KMS-11 (cell line): Measurements from ENCODE around the gene CLBA1.

ENCODE experiments used
- H2AFZ ChIP-seq: fragments of 200-600 bp; sonication (generic); 2 replicates; pipeline ENCODE4 v1.6.1; 2016; ENCODE audit warnings: antibody characterized with exemption, mixed run types, low read depth
- H3K27ac ChIP-seq: fragments of 200-600 bp; sonication (generic); 2 replicates; pipeline ENCODE4 v1.6.1; 2016; ENCODE audit warnings: mild to moderate bottlenecking, mixed run types
- H3K27me3 ChIP-seq: fragments of 200-600 bp; sonication (generic); 2 replicates; pipeline ENCODE4 v1.6.1; 2017; ENCODE audit warnings: mild to moderate bottlenecking, low read depth, mixed run types, moderate library complexity; ENCODE audit not compliant: insufficient read depth
- H3K36me3 ChIP-seq: fragments of 200-600 bp; sonication (generic); 2 replicates; pipeline ENCODE4 v1.6.1; 2017; ENCODE audit warnings: mild to moderate bottlenecking, mixed run types; ENCODE audit not compliant: insufficient read depth
- H3K4me1 ChIP-seq: fragments of 200-600 bp; sonication (generic); 2 replicates; pipeline ENCODE4 v1.6.1; 2016; ENCODE audit warnings: mild to moderate bottlenecking, low read depth, mixed run types; ENCODE audit not compliant: poor library complexity, severe bottlenecking
- H3K4me2 ChIP-seq: fragments of 200-600 bp; sonication (generic); 2 replicates; pipeline ENCODE4 v1.7.0; 2016; ENCODE audit warnings: mild to moderate bottlenecking, mixed run types
- H3K4me3 ChIP-seq: fragments of 200-600 bp; sonication (generic); IDR thresholded peaks from 2 replicates; pipeline ENCODE4 v1.6.1; 2017; ENCODE audit warnings: low read depth, low read length, mixed read lengths; ENCODE audit not compliant: insufficient read depth
- H3K79me2 ChIP-seq: fragments of 200-600 bp; sonication (generic); 2 replicates; pipeline ENCODE4 v1.6.1; 2016; ENCODE audit warnings: low read depth, mixed run types; ENCODE audit not compliant: insufficient read depth
- H3K9ac ChIP-seq: fragments of 200-600 bp; sonication (generic); 2 replicates; pipeline ENCODE4 v1.6.1; 2016; ENCODE audit warnings: mild to moderate bottlenecking, mixed run types
- H4K20me1 ChIP-seq: fragments of 200-600 bp; sonication (generic); 2 replicates; pipeline ENCODE4 v1.6.1; 2016; ENCODE audit warnings: mild to moderate bottlenecking, mixed run types; ENCODE audit not compliant: insufficient read depth
- TF ChIP-seq, protein P1 (sequence below): fragments of 200-600 bp; sonication (generic); conservative IDR thresholded peaks from 2 replicates; pipeline ENCODE4 v1.6.1; 2017; ENCODE audit warnings: low read depth, mild to moderate bottlenecking, antibody characterized with exemption, low read length, moderate library complexity, mixed read lengths

CLBA1 gene

DNA sequence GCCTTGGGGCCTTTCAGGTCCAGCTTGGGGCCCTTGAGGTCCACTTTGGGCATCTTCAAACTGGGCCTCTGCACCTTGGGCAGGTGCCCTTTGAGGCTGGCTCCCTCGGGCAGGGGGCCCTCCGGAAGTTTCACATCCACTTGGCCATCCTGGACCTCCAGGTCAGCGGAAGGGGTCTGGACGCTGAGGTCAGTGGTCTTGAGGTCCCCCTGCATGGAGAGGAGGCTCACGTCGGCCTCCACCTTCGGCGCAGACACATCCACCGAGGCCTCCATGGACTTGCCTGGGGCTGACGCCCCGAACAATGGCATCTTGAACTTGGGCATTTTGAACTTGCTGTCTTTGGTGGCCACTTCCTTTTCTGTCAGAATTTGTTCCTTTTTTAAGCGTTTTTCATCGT lies 32.5 kb upstream of the CLBA1 start:
- no peaks in the 10 kb centered on the region for H4K20me1 ChIP-seq
- TF ChIP-seq, protein P1, sequence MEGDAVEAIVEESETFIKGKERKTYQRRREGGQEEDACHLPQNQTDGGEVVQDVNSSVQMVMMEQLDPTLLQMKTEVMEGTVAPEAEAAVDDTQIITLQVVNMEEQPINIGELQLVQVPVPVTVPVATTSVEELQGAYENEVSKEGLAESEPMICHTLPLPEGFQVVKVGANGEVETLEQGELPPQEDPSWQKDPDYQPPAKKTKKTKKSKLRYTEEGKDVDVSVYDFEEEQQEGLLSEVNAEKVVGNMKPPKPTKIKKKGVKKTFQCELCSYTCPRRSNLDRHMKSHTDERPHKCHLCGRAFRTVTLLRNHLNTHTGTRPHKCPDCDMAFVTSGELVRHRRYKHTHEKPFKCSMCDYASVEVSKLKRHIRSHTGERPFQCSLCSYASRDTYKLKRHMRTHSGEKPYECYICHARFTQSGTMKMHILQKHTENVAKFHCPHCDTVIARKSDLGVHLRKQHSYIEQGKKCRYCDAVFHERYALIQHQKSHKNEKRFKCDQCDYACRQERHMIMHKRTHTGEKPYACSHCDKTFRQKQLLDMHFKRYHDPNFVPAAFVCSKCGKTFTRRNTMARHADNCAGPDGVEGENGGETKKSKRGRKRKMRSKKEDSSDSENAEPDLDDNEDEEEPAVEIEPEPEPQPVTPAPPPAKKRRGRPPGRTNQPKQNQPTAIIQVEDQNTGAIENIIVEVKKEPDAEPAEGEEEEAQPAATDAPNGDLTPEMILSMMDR, result no peak
- no peak overlapping the region for H2AFZ ChIP-seq
- H3K4me1 ChIP-seq, result no peaks in the 10 kb centered on the region
- no peak overlapping the region for H3K9ac ChIP-seq
- no peaks in the 10 kb centered on the region for H3K36me3 ChIP-seq
- H3K4me3 ChIP-seq, result no peak overlapping the region
- H3K79me2 ChIP-seq, result no peaks in the 10 kb centered on the region
- H3K4me2 ChIP-seq, result no peak overlapping the region
- H3K27ac ChIP-seq, result no peak overlapping the region
- H3K27me3 ChIP-seq, result no peaks in the 10 kb centered on the region; the same call in 1 of the 2 replicates

DNA sequence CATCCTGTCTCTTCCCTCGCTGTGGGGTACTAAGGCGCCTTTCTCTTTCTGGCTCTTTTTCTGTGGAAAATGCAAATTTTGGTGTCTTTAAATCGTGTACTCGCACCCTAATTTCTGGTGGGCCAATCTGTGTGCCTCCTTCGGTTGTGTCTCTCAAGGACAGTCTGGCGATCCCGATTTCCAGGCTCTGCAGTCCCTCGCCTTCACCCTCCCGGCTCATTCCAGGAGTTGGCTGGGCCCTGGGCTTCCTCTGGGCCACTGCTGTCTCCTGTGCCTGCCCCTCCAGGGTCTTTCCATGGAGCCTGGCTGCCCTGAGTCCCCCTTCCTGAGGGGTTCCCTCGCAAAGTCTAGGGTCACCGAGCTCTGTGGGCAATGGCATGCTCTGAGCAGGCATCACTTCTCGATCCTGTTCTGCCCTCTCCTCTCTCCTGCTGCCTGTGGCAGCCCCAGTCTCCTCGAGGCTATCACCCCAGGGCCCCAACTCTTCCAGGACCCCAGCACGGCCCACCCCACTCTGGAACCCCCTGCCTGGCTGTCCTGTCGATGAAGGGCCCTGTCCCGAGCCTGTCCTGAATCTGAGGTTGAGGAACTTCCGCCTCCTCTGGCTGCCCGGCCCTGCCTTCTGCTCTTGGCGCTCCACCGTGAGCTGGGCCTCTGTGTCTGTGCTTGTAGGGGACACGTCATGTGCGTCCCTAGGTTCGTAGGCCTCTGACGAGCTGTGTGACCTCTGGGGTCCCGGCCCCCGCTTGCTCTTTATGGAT lies 31.5 kb upstream of the CLBA1 start:
- no peak overlapping the region for H2AFZ ChIP-seq
- TF ChIP-seq, protein P1, result no peak
- no peak overlapping the region for H3K4me3 ChIP-seq

DNA sequence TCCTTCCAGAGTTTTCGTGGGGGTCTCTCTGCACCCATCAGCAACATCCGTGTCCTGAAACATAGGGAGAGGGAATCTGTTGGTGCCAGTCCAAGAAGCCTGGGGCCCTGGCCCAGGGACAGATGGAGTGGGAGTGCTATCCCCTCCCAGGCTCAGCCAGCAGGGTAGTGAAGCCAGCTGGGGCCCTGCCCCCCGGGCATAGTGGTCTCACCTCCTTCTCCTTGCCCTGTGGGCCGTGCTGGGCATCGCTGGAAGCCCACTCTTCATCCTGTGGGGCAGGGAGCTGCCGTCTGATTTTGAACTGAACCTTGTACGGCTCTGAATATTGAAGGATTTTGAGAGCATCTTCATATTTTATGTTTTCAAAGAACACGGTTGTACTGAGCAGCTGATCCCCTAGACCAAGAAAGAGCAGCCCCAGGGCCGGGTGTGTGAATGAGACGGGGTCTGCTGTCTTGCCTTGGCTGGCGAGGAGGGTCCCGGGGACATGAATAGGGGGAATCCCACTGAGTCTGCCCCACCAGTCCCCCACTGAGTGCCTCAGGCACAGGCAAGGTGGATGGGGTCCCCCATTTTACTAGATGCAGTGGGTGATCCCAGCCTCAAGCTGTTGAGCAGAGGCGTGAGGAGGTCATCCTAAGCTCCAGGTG lies 30.7 kb upstream of the CLBA1 start:
- H4K20me1 ChIP-seq, result no peaks in the 10 kb centered on the region
- TF ChIP-seq, protein P1, result no peak
- H2AFZ ChIP-seq, result no peak overlapping the region
- H3K4me2 ChIP-seq, result no peak overlapping the region
- H3K9ac ChIP-seq, result no peak overlapping the region
- H3K4me3 ChIP-seq, result no peak overlapping the region
- no peaks in the 10 kb centered on the region for H3K4me1 ChIP-seq
- no peaks in the 10 kb centered on the region for H3K36me3 ChIP-seq
- H3K27ac ChIP-seq, result no peak overlapping the region
- H3K27me3 ChIP-seq, result no peaks in the 10 kb centered on the region; the same call in 1 of the 2 replicates
- no peaks in the 10 kb centered on the region for H3K79me2 ChIP-seq

More for the DNA sequence above, 31.5 kb upstream of the CLBA1 start:
- H3K9ac ChIP-seq, result no peak overlapping the region
- no peak overlapping the region for H3K4me2 ChIP-seq
- no peaks in the 10 kb centered on the region for H3K36me3 ChIP-seq
- H3K27ac ChIP-seq, result no peak overlapping the region
- H3K79me2 ChIP-seq, result no peaks in the 10 kb centered on the region
- no peaks in the 10 kb centered on the region for H3K4me1 ChIP-seq
- H3K27me3 ChIP-seq, result no peaks in the 10 kb centered on the region; the same call in 1 of the 2 replicates
- H4K20me1 ChIP-seq, result no peaks in the 10 kb centered on the region

DNA sequence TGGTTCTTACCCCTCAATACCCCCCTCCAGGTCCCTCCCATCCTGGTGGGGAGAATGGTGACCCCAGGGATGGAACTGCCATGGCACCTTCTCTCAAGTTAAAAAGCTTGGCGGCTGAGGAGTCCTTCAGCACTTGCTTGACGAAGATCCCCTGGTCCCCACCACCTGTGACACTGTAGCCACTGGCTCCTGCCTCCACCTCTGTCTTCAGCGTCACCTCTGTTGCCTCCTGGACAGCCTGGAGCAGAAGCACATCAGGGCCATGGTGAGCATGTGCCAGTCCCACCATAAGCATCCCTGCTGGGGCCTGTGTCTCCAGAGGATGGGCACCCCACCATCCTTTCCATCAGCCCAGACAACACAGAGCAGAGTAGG lies 30.2 kb upstream of the CLBA1 start:
- H3K4me2 ChIP-seq, result no peak overlapping the region
- no peaks in the 10 kb centered on the region; the same call in 1 of the 2 replicates for H3K27me3 ChIP-seq
- no peak overlapping the region for H3K4me3 ChIP-seq
- H3K9ac ChIP-seq, result no peak overlapping the region
- no peaks in the 10 kb centered on the region for H4K20me1 ChIP-seq
- TF ChIP-seq, protein P1, result no peak
- H2AFZ ChIP-seq, result no peak overlapping the region
- no peaks in the 10 kb centered on the region for H3K4me1 ChIP-seq
- no peaks in the 10 kb centered on the region for H3K36me3 ChIP-seq
- no peak overlapping the region for H3K27ac ChIP-seq
- no peaks in the 10 kb centered on the region for H3K79me2 ChIP-seq
